NCI-H524 treated with DMSO at 0.1 percent for 48 hours (cell line): ENCODE data around the gene SYNPO2.
"Not testable (repeated sequence)": the region's sequence is repeated elsewhere in the genome, so short reads cannot be mapped to it uniquely, and the experiment has no call there.

Experiments
- DNase-seq: peaks from one replicate; lab custom pipeline; 2025; lab: John Stamatoyannopoulos, UW

The SYNPO2 gene

GRCh38 chr4:118888666-118889311 is at the start of gene SYNPO2:
SYNPO2 (plus strand) TSS chr4:118888854; CDS start chr4:118889037, 183 bp downstream.
- DNase-seq = peak; percentile 26

- DNase-seq = no peak
Observed at GRCh38 chr4:118839221-118839927, 49.3 kb upstream of the SYNPO2 start.

GRCh38 chr4:118842055-118842454 is 46.6 kb upstream of the SYNPO2 start:
- DNase-seq = no peak

- DNase-seq = no peak
Observed at GRCh38 chr4:118843237-118843636, 45.4 kb upstream of the SYNPO2 start.

- DNase-seq = peak; percentile 39
Observed at GRCh38 chr4:118845552-118846050, 43.1 kb upstream of the SYNPO2 start.

GRCh38 chr4:118846979-118847378 is 41.7 kb upstream of the SYNPO2 start:
- DNase-seq = no peak

- no peak for DNase-seq
Observed at GRCh38 chr4:118848242-118848641, 40.4 kb upstream of the SYNPO2 start.

GRCh38 chr4:118848901-118849300 is 39.8 kb upstream of the SYNPO2 start:
- DNase-seq = no peak

- DNase-seq = no peak
Observed at GRCh38 chr4:118849867-118850487, 38.7 kb upstream of the SYNPO2 start.

- DNase-seq = no peak
Observed at GRCh38 chr4:118850488-118851173, 38.0 kb upstream of the SYNPO2 start.

- no peak for DNase-seq
Observed at GRCh38 chr4:118857760-118858159, 30.9 kb upstream of the SYNPO2 start.

- no peak for DNase-seq
Observed at GRCh38 chr4:118858779-118859178, 29.9 kb upstream of the SYNPO2 start.

GRCh38 chr4:118865091-118865708 is 23.5 kb upstream of the SYNPO2 start:
- peak; percentile 16 for DNase-seq

- DNase-seq = no peak
Observed at GRCh38 chr4:118866442-118866841, 22.2 kb upstream of the SYNPO2 start.

GRCh38 chr4:118867311-118868067 is 21.2 kb upstream of the SYNPO2 start:
- DNase-seq = no peak

GRCh38 chr4:118869808-118870342 is 18.8 kb upstream of the SYNPO2 start:
- DNase-seq = no peak

GRCh38 chr4:118872181-118872580 is 16.5 kb upstream of the SYNPO2 start:
- no peak for DNase-seq

GRCh38 chr4:118877797-118878196 is 10.9 kb upstream of the SYNPO2 start:
- no peak for DNase-seq

GRCh38 chr4:118878507-118878906 is 10.1 kb upstream of the SYNPO2 start:
- DNase-seq = not testable (repeated sequence)

GRCh38 chr4:118879409-118879808 is 9.2 kb upstream of the SYNPO2 start:
- DNase-seq = no peak
